ENCODE measurements around the gene SUSD6.

DNA sequence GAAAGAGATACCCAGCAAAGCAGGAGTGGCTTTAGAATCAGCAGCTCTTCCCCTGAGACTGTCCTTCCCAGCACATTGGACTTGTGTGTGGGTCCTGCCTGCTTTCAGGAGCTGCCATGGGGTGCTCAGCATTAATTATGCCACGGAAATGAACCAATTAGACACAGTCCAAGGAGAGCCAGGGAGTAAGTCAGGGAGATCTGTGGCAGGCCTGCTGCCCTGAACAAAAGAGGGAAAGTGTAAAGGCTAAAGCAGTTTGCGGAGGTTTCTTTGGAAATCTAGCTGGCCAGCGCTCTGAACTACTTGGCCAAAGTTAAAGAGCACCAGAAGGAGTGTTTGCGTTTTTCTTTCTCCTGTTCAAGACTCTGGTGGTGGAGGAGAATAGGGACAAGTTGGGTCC is 89.9 kb downstream of the SUSD6 start:
- TF ChIP-seq, protein P1, sequence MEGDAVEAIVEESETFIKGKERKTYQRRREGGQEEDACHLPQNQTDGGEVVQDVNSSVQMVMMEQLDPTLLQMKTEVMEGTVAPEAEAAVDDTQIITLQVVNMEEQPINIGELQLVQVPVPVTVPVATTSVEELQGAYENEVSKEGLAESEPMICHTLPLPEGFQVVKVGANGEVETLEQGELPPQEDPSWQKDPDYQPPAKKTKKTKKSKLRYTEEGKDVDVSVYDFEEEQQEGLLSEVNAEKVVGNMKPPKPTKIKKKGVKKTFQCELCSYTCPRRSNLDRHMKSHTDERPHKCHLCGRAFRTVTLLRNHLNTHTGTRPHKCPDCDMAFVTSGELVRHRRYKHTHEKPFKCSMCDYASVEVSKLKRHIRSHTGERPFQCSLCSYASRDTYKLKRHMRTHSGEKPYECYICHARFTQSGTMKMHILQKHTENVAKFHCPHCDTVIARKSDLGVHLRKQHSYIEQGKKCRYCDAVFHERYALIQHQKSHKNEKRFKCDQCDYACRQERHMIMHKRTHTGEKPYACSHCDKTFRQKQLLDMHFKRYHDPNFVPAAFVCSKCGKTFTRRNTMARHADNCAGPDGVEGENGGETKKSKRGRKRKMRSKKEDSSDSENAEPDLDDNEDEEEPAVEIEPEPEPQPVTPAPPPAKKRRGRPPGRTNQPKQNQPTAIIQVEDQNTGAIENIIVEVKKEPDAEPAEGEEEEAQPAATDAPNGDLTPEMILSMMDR (conservative IDR thresholded peaks at IDR 0.05): no peak
- TF ChIP-seq EZH2 (IDR thresholded peaks at IDR 0.05; ENCODE audit: low read depth): no peak

All from PC-9 (cell line).